NCI-H524 (cell line): ENCODE data around the gene KLHL25.

ENCODE experiments used
- DNase-seq, 2 experiments: peaks; one replicate each; lab custom pipeline; 2025; lab: John Stamatoyannopoulos, UW

Gene KLHL25

DNA sequence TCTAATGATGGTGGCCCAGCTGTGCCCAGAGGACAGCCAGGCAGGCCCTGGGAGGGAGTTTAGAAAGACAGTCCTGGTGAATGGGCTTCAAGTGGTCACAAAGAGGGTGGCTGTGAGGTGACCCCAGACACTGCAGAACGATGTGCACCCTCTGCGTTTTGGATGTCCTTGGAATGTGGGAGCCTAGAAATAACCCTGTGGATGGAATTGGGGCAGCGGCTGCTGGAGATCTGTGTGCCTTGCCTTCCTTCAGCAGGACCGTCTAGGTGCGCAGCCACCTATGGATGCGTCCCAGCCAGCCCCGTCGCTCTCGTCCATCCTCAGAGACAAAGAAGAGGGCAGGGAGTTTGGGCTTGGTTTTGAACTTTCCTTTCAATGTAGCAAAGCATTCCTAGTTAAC is 46.5 kb downstream of the KLHL25 start:
- DNase-seq: no peak

- DNase-seq: no peak
Measured at GRCh38 chr15:85746641-85747040, 48.1 kb downstream of the KLHL25 start.

GRCh38 chr15:85745525-85746150 is 49.1 kb downstream of the KLHL25 start:
- no peak for DNase-seq

- no peak for DNase-seq
Measured at GRCh38 chr15:85745023-85745422, 49.7 kb downstream of the KLHL25 start.

DNA sequence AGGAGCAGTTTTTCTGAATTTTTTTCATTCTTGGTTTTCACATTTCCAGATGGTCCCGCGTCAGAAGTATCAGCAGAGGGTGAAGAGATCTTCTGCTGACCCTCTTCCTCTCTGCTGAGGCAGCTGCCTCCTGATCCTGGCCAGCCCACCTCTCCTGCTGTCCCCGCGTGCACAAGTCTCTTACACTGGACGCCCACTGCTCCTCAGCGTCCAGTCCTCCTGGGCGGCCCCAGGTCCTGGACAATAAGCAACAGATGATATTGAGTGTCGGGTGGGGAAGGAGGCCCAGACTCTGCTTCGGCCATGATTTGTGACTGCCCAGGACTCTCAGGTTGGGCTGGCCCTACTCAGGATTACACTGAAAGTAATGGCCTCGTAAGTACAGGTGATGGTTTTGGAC is 50.1 kb downstream of the KLHL25 start:
- DNase-seq: no peak

- no peak for DNase-seq
Measured at GRCh38 chr15:85743392-85744055, 51.2 kb downstream of the KLHL25 start.

- DNase-seq: peak in 1 of 2 experiments; percentile 54
Measured at GRCh38 chr15:85742186-85742821, 52.4 kb downstream of the KLHL25 start.

GRCh38 chr15:85741662-85742061 is 53.1 kb downstream of the KLHL25 start:
- no peak for DNase-seq

DNA sequence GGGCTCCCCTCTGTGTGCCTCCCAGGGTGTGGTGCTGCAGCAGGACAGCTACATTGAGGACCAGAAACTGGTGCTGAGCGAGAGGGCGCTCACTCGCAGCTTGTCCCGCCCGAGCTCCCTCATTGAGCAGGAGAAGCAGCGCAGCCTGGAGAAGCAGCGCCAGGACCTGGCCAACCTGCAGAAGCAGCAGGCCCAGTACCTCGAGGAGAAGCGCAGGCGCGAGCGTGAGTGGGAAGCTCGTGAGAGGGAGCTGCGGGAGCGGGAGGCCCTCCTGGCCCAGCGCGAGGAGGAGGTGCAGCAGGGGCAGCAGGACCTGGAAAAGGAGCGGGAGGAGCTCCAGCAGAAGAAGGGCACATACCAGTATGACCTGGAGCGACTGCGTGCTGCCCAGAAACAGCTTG is 53.7 kb downstream of the KLHL25 start:
- DNase-seq: no peak

- DNase-seq: no peak
Measured at GRCh38 chr15:85737061-85737460, 57.7 kb downstream of the KLHL25 start.

- DNase-seq: no peak
Measured at GRCh38 chr15:85733416-85733815, 61.3 kb downstream of the KLHL25 start.

- DNase-seq: peak; percentile 52 to 82
Measured at GRCh38 chr15:85730001-85730820, 64.5 kb downstream of the KLHL25 start.

- no peak for DNase-seq
Measured at GRCh38 chr15:85727068-85727467, 67.7 kb downstream of the KLHL25 start.

- DNase-seq: no peak
Measured at GRCh38 chr15:85726454-85726853, 68.3 kb downstream of the KLHL25 start.

DNA sequence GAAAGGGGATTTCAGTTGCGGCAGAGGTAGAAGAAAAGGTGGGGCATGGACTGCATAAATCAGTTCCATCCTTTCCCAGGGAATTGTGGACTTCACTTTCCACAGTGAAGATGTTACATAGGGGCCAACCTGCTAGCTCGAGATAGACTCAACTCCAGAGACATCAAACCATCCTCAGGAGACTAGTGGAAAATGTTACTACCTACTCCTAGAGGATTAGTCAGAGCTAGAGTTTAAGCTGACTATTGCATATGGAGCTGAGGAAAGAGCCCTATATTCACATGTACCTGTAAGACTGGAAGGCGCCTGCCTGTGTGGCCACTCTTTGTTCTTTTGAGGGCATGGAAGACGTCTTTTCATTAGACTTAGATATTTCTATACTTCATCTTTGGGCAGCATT is 69.2 kb downstream of the KLHL25 start:
- no peak for DNase-seq

- DNase-seq: no peak
Measured at GRCh38 chr15:85725019-85725418, 69.7 kb downstream of the KLHL25 start.

GRCh38 chr15:85723960-85724945 is 70.5 kb downstream of the KLHL25 start:
- no peak for DNase-seq

GRCh38 chr15:85722374-85723152 is 72.2 kb downstream of the KLHL25 start:
- no peak for DNase-seq

DNA sequence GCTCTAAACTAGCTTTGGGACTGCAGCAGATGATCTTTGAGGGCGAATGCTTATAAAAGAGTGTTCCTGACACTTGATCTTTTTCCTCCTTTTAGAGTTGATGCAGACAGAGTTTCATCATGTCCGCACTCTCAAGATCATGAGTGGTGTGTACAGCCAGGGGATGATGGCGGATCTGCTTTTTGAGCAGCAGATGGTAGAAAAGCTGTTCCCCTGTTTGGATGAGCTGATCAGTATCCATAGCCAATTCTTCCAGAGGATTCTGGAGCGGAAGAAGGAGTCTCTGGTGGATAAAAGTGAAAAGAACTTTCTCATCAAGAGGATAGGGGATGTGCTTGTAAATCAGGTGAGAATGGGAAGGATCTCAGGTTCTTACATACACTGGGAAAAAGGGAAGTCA is 75.7 kb downstream of the KLHL25 start:
- peak; percentile 41 to 85 for DNase-seq

- no peak for DNase-seq
Measured at GRCh38 chr15:85718271-85718971, 76.3 kb downstream of the KLHL25 start.
